GM18498 (cell line): ENCODE data around the gene PCDHB8.
"Not testable (repeated sequence)": the region's sequence is repeated elsewhere in the genome, so short reads cannot be mapped to it uniquely, and the experiment has no call there.

Experiments used
- ATAC-seq: cut with Tn5 transposase; IDR thresholded peaks from one replicate; pipeline ENCODE4 v1.9.1; 2021; ENCODE audit warnings: mild to moderate bottlenecking, moderate library complexity; ENCODE audit not compliant: unreplicated experiment

Gene PCDHB8

DNA sequence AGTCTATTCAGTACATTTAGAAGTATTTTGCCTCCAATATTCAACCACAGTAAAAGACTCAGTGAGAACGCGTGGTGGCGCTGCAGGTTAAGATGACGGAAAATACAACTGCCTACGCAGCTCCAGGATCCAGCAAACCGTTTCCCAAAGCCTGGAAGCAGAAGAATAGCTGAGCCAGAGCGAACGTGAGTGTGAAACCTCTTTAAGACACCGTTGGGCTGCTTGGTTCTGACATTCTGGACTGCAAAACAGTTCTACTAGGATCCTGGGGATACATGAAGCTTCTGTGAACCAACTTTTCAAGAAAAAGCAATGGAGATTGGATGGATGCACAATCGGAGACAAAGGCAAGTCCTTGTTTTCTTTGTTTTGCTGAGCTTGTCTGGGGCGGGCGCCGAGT, 4.7 kb downstream of the PCDHB8 start, which contains the start of gene PCDHB16:
Gene PCDHB16 (plus strand): TSS at position 140 of the 400 bp plus-strand sequence. CDS start 173 bp downstream, at position 313.
- ATAC-seq, result no peak

DNA sequence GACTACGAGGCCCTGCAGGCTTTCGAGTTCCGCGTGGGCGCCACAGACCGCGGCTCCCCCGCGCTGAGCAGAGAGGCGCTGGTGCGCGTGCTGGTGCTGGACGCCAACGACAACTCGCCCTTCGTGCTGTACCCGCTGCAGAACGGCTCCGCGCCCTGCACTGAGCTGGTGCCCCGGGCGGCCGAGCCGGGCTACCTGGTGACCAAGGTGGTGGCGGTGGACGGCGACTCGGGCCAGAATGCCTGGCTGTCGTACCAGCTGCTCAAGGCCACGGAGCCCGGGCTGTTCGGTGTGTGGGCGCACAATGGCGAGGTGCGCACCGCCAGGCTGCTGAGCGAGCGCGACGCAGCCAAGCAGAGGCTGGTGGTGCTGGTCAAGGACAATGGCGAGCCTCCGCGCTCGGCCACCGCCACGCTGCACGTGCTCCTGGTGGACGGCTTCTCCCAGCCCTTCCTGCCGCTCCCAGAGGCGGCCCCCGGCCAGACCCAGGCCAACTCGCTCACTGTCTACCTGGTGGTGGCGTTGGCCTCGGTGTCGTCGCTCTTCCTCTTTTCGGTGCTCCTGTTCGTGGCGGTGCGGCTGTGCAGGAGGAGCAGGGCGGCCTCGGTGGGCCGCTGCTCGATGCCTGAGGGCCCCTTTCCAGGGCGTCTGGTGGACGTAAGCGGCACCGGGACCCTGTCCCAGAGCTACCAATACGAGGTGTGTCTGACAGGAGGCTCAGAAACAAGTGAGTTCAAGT, 6.7 kb downstream of the PCDHB8 start:
- not testable (repeated sequence) for ATAC-seq

DNA sequence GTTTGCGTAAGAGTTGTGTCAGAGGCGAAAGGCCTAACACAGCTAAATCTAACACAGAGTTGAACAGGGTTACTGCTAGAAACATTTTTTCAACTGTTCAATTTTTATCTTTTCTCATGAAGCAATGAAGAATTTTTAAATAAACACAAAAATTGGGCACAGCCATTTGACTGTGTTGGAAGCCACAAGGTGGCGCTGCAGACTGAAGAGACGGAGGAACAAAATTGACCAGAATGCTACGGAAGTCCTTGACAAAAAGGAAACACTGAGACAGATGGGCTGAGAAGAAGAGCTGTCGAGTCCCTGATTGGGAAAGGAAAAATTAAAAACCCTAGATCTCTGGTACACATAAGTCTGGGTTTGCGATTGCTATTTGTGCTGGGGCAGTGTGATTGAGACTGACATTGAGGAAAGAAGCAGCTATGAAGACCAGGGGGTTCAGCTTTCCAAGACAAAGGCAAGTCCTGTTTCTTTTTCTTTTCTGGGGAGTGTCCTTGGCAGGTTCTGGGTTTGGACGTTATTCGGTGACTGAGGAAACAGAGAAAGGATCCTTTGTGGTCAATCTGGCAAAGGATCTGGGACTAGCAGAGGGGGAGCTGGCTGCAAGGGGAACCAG, 9.4 kb downstream of the PCDHB8 start, which contains the start of gene PCDHB9:
Gene PCDHB9 (plus strand): TSS at position 265 of the 616 bp plus-strand sequence. CDS start 158 bp downstream, at position 423.
- no peak for ATAC-seq

DNA sequence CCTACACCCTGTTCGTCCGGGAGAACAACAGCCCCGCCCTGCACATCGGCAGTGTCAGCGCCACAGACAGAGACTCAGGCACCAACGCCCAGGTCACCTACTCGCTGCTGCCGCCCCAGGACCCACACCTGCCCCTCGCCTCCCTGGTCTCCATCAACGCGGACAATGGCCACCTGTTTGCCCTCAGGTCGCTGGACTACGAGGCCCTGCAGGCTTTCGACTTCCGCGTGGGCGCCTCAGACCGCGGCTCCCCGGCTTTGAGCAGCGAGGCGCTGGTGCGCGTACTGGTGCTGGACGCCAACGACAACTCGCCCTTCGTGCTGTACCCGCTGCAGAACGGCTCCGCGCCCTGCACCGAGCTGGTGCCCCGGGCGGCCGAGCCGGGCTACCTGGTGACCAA, 11.1 kb downstream of the PCDHB8 start:
- not testable (repeated sequence) for ATAC-seq

DNA sequence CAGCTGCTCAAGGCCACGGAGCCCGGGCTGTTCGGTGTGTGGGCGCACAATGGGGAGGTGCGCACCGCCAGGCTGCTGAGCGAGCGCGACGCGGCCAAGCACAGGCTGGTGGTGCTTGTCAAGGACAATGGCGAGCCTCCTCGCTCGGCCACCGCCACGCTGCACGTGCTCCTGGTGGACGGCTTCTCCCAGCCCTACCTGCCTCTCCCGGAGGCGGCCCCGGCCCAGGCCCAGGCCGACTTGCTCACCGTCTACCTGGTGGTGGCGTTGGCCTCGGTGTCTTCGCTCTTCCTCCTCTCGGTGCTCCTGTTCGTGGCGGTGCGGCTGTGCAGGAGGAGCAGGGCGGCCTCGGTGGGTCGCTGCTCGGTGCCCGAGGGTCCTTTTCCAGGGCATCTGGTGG, 11.5 kb downstream of the PCDHB8 start:
- ATAC-seq, result not testable (repeated sequence)

- ATAC-seq, result no peak
These were observed 14.6 kb downstream of the PCDHB8 start, which contains the start of gene PCDHB10 for GRCh38 chr5:141192110-141192725. PCDHB10 (plus strand) TSS chr5:141192353; CDS start chr5:141192553, 200 bp downstream.

DNA sequence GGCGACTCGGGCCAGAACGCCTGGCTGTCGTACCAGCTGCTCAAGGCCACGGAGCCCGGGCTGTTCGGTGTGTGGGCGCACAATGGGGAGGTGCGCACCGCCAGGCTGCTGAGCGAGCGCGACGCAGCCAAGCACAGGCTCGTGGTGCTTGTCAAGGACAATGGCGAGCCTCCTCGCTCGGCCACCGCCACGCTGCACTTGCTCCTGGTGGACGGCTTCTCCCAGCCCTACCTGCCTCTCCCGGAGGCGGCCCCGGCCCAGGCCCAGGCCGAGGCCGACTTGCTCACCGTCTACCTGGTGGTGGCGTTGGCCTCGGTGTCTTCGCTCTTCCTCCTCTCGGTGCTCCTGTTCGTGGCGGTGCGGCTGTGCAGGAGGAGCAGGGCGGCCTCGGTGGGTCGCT, 16.7 kb downstream of the PCDHB8 start:
- ATAC-seq, result not testable (repeated sequence)

DNA sequence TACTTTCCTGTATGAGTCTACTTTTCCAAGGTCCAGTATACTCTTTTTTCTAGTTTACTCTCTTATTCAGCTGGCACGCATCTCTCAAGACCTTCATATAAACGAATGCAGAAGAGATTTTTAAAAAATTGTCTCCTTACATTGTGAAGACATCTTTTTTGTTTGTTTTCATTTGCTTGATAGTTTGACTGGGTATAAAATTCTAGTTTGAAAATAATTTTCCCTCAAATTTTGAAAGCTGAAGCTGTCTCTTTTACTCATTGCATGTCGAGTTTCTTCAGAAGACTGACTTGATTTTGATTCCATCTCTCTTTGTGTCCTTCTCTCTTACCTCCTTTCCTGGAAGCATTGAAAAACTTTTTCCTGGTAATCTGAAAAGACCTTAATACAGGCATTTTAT, 18.8 kb downstream of the PCDHB8 start:
- ATAC-seq, result no peak

DNA sequence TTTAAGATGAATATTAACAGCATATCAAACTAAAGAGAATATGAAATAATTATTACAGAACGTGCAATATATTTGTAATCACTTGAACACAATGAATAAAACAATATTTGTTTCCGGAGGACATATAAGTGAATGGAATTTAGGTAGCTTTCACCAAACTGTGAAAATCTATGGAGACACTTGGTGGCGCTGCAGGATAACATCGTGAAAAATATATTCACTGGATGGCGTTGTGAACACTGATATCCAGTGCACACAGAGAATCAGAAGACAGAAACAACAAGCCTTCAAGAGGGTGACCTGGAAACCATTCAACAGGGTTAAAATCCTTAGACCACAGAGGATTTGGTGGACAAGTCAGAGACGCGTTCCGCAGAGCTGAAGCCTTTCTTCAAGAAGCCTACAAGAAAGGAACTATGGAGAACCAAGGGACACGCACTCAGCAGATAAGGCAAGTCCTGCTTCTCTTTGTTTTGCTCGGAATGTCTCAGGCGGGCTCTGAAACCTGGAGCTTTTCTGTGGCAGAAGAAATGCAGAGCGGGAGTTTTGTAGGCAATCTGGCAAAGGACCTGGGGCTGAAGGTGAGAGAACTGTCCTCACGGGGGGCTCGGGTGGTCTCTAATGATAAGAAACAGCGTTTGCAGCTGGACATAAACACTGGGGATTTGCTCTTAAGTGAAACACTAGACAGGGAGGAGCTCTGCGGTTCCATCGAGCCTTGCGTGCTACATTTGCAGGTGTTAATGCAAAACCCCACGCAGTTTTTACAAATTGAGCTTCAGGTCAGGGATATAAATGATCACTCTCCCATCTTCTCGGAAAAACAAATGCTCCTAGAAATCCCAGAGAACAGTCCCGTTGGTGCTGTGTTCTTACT, 22.0 kb downstream of the PCDHB8 start, which contains the start of gene PCDHB11:
Gene PCDHB11 (plus strand): TSS at position 269 of the 877 bp plus-strand sequence. CDS start 148 bp downstream, at position 417.
- no peak for ATAC-seq

GRCh38 chr5:141201126-141201525, 23.5 kb downstream of the PCDHB8 start:
- ATAC-seq, result not testable (repeated sequence)

DNA sequence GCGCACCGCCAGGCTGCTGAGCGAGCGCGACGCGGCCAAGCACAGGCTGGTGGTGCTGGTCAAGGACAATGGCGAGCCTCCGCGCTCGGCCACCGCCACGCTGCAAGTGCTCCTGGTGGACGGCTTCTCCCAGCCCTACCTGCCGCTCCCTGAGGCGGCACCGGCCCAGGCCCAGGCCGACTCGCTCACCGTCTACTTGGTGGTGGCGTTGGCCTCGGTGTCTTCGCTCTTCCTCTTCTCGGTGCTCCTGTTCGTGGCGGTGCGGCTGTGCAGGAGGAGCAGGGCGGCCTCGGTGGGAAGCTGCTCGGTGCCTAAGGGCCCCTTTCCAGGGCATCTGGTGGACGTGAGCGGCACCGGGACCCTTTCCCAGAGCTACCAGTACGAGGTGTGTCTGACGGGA, 24.1 kb downstream of the PCDHB8 start:
- not testable (repeated sequence) for ATAC-seq

- ATAC-seq, result no peak
These were observed 30.9 kb downstream of the PCDHB8 start, which contains the start of gene PCDHB12 for GRCh38 chr5:141208478-141208877. PCDHB12 (plus strand) TSS chr5:141208719; CDS start chr5:141208908, 189 bp downstream.

DNA sequence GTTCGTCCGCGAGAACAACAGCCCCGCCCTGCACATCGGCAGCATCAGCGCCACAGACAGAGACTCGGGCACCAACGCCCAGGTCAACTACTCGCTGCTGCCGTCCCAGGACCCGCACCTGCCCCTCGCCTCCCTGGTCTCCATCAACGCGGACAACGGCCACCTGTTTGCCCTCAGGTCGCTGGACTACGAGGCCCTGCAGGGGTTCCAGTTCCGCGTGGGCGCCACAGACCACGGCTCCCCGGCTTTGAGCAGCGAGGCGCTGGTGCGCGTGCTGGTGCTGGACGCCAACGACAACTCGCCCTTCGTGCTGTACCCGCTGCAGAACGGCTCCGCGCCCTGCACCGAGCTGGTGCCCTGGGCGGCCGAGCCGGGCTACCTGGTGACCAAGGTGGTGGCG, 32.7 kb downstream of the PCDHB8 start:
- not testable (repeated sequence) for ATAC-seq

- ATAC-seq, result not testable (repeated sequence)
These were observed 33.3 kb downstream of the PCDHB8 start for GRCh38 chr5:141210849-141211248.

GRCh38 chr5:141213656-141214339, 36.2 kb downstream of the PCDHB8 start, which contains the start of gene PCDHB13:
PCDHB13 (plus strand) TSS chr5:141213919; CDS start chr5:141214124, 205 bp downstream.
- ATAC-seq, result not testable (repeated sequence)

DNA sequence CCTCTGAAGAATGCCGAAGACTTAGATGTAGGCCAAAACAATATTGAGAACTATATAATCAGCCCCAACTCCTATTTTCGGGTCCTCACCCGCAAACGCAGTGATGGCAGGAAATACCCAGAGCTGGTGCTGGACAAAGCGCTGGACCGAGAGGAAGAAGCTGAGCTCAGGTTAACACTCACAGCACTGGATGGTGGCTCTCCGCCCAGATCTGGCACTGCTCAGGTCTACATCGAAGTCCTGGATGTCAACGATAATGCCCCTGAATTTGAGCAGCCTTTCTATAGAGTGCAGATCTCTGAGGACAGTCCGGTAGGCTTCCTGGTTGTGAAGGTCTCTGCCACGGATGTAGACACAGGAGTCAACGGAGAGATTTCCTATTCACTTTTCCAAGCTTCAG, 37.0 kb downstream of the PCDHB8 start:
- ATAC-seq, result not testable (repeated sequence)

DNA sequence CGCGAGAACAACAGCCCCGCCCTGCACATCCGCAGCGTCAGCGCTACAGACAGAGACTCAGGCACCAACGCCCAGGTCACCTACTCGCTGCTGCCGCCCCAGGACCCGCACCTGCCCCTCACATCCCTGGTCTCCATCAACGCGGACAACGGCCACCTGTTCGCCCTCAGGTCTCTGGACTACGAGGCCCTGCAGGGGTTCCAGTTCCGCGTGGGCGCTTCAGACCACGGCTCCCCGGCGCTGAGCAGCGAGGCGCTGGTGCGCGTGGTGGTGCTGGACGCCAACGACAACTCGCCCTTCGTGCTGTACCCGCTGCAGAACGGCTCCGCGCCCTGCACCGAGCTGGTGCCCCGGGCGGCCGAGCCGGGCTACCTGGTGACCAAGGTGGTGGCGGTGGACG, 37.9 kb downstream of the PCDHB8 start:
- not testable (repeated sequence) for ATAC-seq

DNA sequence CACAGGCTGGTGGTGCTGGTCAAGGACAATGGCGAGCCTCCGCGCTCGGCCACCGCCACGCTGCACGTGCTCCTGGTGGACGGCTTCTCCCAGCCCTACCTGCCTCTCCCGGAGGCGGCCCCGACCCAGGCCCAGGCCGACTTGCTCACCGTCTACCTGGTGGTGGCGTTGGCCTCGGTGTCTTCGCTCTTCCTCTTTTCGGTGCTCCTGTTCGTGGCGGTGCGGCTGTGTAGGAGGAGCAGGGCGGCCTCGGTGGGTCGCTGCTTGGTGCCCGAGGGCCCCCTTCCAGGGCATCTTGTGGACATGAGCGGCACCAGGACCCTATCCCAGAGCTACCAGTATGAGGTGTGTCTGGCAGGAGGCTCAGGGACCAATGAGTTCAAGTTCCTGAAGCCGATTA, 38.4 kb downstream of the PCDHB8 start:
- not testable (repeated sequence) for ATAC-seq

- ATAC-seq, result no peak
These were observed 45.7 kb downstream of the PCDHB8 start, which contains the start of gene PCDHB14 for GRCh38 chr5:141223112-141223783. PCDHB14 (plus strand) TSS chr5:141223343; CDS start chr5:141223506, 163 bp downstream.
